ENCODE data around the gene PARD6A.
A peak's percentile ranks its signal among the peaks of the same experiment; 100 is the strongest.

The PARD6A gene

GRCh38 chr16:67658849-67659674 lies 1.7 kb upstream of the PARD6A start:
- peak; percentile 0; the same call in 1 of the 3 replicates for ATAC-seq
- no peak for TF ChIP-seq RARB (CRISPR knock-in tag; IDR thresholded peaks at IDR 0.05)
- TF ChIP-seq ZFP30 (CRISPR knock-in tag; IDR thresholded peaks at IDR 0.05): no peak
- no peak for TF ChIP-seq ESRRG (CRISPR knock-in tag; IDR thresholded peaks at IDR 0.05)
- no peak for TF ChIP-seq PPARA (CRISPR knock-in tag; IDR thresholded peaks at IDR 0.05; ENCODE audit: borderline replicate concordance)
- TF ChIP-seq CREB5 (CRISPR knock-in tag; IDR thresholded peaks at IDR 0.05; ENCODE audit: low read depth): no peak
- TF ChIP-seq ISL1 (CRISPR knock-in tag; IDR thresholded peaks at IDR 0.05): no peak

- ATAC-seq: peak; percentile 77
- TF ChIP-seq TCF4 (CRISPR knock-in tag; IDR thresholded peaks at IDR 0.05; ENCODE audit: borderline replicate concordance) (no peak), POU6F1 (CRISPR knock-in tag; IDR thresholded peaks at IDR 0.05; ENCODE audit: borderline replicate concordance, low read depth) (no peak), CSRNP3 (CRISPR knock-in tag; IDR thresholded peaks at IDR 0.05) (no peak), PPARA (CRISPR knock-in tag; IDR thresholded peaks at IDR 0.05; ENCODE audit: borderline replicate concordance) (no peak), ZFP30 (CRISPR knock-in tag; IDR thresholded peaks at IDR 0.05) (no peak), ARNTL (CRISPR knock-in tag; IDR thresholded peaks at IDR 0.05; ENCODE audit: borderline replicate concordance, low read depth) (no peak), ISL1 (CRISPR knock-in tag; IDR thresholded peaks at IDR 0.05) (no peak), CSDC2 (CRISPR knock-in tag; IDR thresholded peaks at IDR 0.05) (no peak), ESRRG (CRISPR knock-in tag; IDR thresholded peaks at IDR 0.05) (no peak), ZNF565 (CRISPR knock-in tag; conservative IDR thresholded peaks at IDR 0.05; ENCODE audit: low read depth) (no peak), RARB (CRISPR knock-in tag; IDR thresholded peaks at IDR 0.05) (no peak), TSHZ2 (CRISPR knock-in tag; IDR thresholded peaks at IDR 0.05) (no peak), PATZ1 (CRISPR knock-in tag; IDR thresholded peaks at IDR 0.05; ENCODE audit: borderline replicate concordance) (no peak)
Observed at GRCh38 chr16:67659675-67660563, 841 bp upstream of the PARD6A start, which contains the start of gene ACD. Gene ACD (minus strand): TSS chr16:67660260. CDS start chr16:67660220, 40 bp downstream.

- peak; percentile 13 for ATAC-seq
- TF ChIP-seq PATZ1 (CRISPR knock-in tag; IDR thresholded peaks at IDR 0.05; ENCODE audit: borderline replicate concordance): no peak
Observed at GRCh38 chr16:67661101-67661761, 471 bp downstream of the PARD6A start.

Data from SK-N-SH treated with all-trans-retinoic acid at 6 μM for 48 hours (cell line).